GM19193 (cell line): Measurements from ENCODE around the gene ESM1.

Experiments used
- POLR2A ChIP-seq: IDR thresholded peaks from 4 replicates; pipeline ENCODE4 v1.6.1; 2011; ENCODE audit not compliant: insufficient read depth, insufficient read length; ENCODE audit errors: extremely low read depth

Gene ESM1

GRCh38 chr5:54985301-54986268 lies at the start of gene ESM1:
ESM1 (minus strand) TSS chr5:54985593; CDS start chr5:54985517, 76 bp downstream.
- TF ChIP-seq POLR2A: no peak

- no peak for TF ChIP-seq POLR2A
Observed at GRCh38 chr5:55033568-55033967, 48.2 kb upstream of the ESM1 start.

DNA sequence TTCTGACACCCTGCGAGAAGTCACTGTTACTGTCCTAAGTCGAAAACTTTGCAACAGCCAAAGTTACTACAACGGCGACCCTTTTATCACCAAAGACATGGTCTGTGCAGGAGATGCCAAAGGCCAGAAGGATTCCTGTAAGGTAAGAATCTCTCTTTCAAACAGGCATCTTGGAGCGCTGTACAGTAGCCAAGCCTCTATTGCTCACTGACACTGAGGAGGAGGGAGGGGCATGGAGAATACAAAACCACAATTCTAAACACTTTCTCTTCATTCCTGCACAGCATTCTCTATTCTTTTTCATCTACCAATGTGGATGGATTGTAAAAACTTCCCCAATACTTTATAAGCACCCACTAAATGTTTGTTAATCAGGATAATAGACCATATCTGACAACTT lies 46.1 kb upstream of the ESM1 start:
- no peak for TF ChIP-seq POLR2A

DNA sequence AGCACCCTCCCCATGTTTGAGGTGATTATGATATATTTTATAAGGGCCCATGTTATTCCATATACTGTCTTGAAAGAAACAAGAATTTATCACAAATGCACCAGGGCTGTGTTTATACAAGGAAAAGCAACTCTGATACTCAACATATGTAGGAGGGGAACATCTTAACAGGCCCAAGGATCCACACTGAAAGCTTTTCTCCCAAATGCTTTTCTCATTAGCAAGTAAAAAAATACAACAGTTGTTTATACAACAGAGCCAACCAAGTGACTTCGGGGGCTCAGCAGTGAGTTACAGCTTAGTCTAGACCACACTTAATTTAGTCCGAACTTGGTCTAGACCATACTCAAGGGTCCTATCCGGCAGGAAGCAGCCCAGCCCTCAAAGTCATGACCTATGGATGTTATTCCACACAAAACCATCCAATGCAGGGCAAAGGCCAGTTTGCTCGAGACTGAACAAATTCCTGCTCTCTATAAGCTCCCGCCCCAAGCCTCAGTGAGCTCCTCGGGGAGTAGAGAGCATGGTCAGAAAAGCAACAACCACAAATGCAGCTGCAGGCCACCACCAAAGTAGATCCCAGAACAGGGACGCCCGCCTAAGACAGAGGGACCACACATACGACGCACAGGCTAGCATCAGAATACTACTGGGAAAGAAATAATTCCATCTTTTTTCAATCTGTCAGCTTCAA lies 45.4 kb upstream of the ESM1 start:
- no peak for TF ChIP-seq POLR2A

- no peak for TF ChIP-seq POLR2A
Observed at GRCh38 chr5:55030220-55030619, 44.8 kb upstream of the ESM1 start.

- no peak for TF ChIP-seq POLR2A
Observed at GRCh38 chr5:55027595-55027994, 42.2 kb upstream of the ESM1 start.

DNA sequence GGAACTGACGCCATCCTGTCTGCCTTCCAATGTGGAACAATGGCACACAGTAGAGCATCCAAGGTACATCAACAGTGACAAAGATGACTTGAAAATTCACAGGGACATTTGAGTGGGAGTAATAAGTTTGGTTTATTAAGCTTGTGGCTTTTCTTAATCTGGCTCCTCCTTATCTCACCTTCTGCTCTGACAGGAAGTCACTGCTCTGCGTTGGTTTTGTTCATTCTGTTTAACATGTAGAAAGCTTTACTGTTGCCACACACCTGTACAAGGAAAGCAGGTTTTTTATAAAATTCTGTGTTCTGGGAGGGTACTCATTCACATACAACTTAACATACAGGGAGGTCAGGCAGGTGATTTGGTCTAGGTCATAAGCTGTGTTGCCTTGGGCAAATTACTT lies 37.1 kb upstream of the ESM1 start:
- TF ChIP-seq POLR2A: no peak

DNA sequence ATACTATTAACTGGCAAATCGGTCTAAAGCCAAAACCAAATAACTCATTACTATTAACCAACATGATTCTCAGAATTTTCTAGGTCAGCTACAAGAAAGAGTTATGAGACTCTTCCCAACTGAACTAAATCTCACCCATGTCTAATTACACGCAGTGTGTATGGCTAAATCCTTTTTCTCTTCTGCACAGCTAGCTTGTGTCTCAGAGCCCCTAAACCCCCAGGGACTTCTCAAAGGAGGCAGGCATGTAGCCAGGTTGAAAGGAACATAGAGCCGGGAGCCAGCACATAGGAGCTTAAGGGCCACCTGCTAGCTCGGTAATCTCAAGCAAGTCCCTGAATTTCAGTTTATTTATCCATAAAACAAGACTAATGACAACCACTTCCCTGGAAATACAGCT lies 36.4 kb upstream of the ESM1 start:
- no peak for TF ChIP-seq POLR2A

GRCh38 chr5:55021410-55021809 lies 36.0 kb upstream of the ESM1 start:
- no peak for TF ChIP-seq POLR2A

GRCh38 chr5:55004729-55005128 lies 19.3 kb upstream of the ESM1 start:
- TF ChIP-seq POLR2A: no peak

GRCh38 chr5:55003432-55004065 lies 18.2 kb upstream of the ESM1 start:
- TF ChIP-seq POLR2A: no peak

GRCh38 chr5:54997081-54997480 lies 11.7 kb upstream of the ESM1 start:
- TF ChIP-seq POLR2A: no peak

DNA sequence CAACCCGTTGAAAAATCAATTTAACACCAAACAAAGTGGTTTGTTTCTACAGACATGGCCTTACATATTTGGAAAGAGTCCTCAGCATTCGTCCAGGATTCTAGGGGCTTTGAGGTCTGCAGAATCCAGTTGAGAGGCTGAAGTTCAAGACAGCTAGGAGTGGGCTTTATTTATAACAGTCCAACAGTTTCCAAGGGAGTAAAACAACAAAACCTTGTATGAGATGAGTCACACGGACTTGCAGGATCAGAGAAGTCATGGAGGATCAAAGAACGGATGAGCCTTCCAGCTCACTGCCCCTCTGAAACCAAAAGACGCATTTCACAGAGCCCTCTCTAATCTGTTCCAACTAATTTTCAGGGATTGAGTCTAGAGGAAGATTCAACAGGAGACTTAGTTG lies 11.1 kb upstream of the ESM1 start:
- TF ChIP-seq POLR2A: no peak

DNA sequence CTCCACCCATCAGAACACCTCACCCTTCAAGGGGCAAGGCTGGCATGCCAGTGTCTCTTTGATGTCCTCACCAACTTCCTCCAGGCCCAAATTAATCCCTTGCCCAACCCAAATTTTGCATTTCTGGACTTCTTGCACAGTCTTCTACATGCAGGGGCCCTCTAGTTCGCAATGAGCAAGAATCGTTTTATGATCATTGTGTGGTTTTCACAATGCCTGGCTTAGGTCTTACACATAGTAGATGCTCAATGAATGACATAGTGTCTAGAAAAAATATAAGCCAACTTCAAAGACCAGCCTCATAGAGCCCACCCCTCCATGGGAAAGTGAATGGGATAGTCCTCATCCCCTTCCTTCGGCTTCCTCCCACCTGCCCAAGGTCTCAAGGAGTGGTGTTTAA lies 9.8 kb upstream of the ESM1 start:
- TF ChIP-seq POLR2A: no peak

- no peak for TF ChIP-seq POLR2A
Observed at GRCh38 chr5:54994628-54995027, 9.2 kb upstream of the ESM1 start.
